Muscle of arm (tissue), 12 donors: Measurements from ENCODE around the gene TPM4. TPM values are rescaled to one million over a fixed set of nuclear protein-coding genes. Genes with fewer than 3 reads are reported as not detected.
A peak's percentile ranks its signal among the peaks of the same experiment; 100 is the strongest.
"Not testable (repeated sequence)": the region's sequence is repeated elsewhere in the genome, so short reads cannot be mapped to it uniquely, and the experiment has no call there.

Experiments used
- DNase-seq: peaks from one replicate; pipeline ENCODE4 v3.0.0-alpha.2; 2013
- polyA plus RNA-seq, 12 donors: library from polyadenylated mRNA; unstranded; fragments of 120-200 nt; gene quantifications; one replicate each; pipeline ENCODE4 v1.2.1, GENCODE V29; 2013; ENCODE audit not compliant: insufficient read length in 12 of 12

Gene TPM4
- polyA plus RNA-seq, 12 donors = 168 to 459 (median 216) TPM

DNA sequence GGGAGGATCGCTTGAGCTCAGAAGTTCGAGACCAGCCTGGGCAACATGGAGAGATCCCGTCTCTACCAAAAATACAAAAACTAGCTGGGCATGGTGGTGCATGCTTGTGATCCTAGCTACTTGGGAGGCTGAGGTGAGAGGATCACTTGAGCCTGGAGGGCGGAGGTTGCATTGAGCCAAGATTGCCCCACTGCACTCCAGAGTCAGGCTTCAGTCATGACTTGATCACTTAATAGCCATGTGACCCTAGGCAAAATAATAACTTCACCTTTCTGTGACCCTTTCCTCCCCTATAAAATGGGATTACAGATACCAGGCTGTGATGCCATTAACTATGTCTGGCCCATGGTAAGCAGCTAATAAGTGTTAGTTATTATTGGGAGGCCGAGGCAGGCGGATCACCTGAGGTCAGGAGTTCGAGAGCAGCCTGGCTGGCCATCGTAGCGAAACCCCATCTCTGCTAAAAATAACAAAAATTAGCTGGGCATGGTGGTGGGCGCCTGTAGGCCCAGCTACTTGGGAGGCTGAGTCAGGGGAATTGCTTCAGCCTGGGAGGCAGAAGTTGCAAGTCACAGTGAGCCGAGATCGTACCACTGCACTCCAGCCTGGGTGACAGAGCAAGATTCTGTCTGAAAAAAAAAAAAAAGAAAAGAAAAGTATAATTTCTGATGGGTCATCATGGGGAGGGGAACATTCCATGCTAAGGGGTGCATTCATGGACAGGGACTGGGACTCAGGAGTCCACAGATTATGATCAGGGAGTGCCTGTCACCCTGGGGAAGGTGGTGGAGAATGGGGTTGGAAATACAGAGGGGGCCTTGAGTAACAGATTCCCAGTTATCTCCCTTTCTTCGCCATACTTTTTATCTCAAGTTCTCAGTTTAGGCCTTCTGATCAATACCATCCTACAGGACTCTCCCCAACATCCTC is 15.5 kb downstream of the TPM4 start:
- DNase-seq = no peak

DNA sequence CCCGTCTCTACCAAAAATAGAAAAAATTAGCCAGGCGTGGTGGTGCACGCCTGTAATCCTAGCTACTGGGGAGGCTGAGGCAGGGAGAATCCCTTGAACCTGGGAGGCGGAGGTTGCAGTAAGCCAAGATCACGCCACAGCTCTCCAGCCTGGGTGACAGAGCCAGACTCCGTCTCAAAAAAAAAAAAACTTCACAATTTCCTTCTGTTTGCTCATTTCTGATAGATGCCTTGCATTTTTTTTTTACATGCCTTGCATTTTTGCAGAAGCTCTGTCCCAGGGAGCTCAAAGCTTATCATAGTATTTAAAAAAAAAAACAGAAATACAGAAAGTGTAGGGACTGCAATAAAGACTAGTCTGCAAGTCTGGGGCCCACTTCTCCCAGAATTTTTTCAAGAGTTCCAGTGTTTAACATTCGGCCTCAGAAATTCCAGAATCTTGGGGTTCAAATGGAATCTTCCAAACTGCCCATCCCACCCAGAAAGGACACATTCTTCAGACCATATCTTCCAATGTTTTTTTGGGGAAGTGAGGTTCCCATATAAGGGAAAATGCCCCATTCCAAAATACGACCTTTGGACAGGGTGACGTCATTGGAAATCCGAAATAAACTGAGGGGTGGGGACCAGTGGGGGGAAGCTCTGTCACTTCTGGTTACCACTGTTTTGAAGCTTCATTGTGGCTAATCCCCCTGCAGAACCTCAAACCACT is 18.2 kb downstream of the TPM4 start:
- no peak for DNase-seq

DNA sequence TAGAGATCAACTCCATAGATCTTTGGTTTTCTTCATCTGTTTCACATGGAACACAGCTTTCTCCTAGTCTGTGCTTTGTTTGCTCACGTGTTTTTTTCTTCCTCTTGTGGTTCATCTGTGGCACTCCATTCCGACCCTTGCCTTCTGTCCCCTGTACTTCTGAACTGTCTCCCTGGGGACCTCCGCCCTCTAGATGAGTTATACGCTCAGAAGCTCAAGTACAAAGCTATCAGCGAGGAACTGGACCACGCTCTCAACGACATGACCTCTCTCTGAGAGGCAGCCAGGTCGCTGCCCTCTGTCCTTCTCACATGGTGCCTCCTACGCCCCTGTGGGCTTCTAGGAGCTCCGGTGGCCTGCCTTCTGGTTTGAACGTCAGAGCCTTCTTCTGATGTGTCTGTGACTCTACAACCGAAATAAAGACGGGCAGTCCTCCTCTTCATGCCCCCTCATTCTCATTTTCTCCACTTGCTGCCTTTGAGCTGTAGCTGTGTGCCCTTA is 18.8 kb downstream of the TPM4 start:
- no peak for DNase-seq

GRCh38 chr19:16096280-16096855 is 20.1 kb downstream of the TPM4 start:
- DNase-seq = no peak

DNA sequence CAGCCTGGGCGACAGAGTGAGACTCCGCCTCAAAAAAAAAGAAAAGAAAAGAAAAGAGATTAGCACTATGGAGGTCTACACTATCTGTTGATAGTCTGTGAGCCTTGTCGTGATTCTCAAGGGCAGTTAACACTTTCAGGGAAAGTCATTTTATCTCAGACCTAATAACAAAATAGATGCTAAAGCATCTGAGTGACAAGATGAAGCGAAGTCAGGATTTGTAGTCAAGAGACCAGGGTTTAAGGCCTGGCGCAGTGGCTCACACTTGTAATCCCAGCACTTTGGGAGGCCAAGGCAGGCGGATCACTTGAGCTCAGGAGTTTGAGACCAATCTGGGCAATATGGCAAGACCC is 22.1 kb downstream of the TPM4 start:
- DNase-seq = no peak

- DNase-seq = no peak
Measured at GRCh38 chr19:16098821-16099220, 22.5 kb downstream of the TPM4 start.

DNA sequence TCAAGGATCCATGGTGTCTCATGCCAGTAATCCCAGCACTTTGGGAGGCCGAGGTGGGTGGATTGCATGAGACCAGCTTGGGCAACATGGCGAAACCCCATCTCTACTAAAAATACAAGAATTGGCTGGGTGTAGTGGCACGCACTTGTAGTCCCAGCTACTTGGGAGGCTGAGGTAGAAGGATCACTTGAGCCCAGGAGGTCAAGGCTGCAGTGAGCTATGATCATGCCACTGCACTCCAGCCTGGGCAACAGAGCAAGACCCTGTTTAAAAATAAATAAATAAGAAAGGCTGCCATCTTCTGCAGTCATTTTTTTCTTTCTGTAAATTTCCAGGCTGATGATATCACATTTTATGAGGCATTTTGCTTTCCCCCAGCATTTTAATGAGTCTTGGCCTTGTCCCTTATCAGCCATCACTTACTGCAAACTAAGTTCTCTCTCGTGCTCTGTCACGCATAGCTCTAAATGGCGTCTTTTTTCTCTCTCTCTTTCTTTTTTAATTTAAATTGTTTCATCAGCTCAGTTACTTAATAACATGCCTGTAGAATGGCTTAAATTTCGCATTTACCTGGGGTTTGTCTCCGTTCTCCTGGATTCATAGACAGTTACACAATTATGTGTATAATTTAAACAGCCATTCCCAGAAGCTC is 23.1 kb downstream of the TPM4 start:
- not testable (repeated sequence) for DNase-seq

- no peak for DNase-seq
Measured at GRCh38 chr19:16100524-16100923, 24.2 kb downstream of the TPM4 start.

GRCh38 chr19:16104722-16105121 is 28.4 kb downstream of the TPM4 start:
- DNase-seq = no peak

- DNase-seq = no peak
Measured at GRCh38 chr19:16106121-16106520, 29.8 kb downstream of the TPM4 start.

- peak; percentile 98 for DNase-seq
Measured at GRCh38 chr19:16111160-16111908, 35.0 kb downstream of the TPM4 start, which contains the start of gene RAB8A. TSS of gene RAB8A (plus strand) at chr19:16111889. CDS start at chr19:16111902, 13 bp downstream.

DNA sequence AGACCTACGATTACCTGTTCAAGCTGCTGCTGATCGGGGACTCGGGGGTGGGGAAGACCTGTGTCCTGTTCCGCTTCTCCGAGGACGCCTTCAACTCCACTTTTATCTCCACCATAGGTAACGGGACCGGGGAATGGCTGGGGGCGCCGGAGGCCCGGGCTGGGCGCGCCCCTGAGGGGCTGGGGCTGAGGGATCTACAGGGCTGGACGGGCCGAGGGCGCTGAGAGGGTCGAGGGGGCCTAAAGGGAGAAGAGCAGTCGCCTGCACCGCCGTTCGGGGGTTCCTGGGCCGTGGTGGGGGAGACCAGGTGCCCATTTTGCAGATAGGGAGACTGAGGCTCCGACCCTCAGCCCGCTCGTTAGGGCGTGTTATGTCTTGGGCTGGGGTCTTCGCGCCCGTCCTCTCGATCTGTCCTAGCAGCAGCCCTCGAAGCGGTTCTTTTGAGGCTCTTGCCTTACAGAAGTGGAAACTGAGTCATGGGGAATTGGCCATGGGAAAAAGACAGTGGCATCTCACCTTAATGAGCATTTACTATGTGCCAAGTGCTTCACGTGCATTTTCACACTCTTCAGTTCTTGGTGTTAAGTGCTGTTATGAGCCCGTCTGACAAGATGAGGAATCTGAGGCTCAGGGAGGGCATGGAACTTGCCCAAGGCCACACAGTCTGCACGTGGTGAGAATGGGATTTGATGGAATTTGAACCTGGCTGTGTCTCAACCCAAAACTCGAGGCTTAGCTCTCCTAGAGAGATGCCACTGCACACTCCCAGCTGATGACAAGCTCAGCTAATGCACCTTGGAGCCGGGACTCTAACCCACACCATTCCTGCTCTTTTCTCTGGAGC is 35.8 kb downstream of the TPM4 start:
- no peak for DNase-seq

DNA sequence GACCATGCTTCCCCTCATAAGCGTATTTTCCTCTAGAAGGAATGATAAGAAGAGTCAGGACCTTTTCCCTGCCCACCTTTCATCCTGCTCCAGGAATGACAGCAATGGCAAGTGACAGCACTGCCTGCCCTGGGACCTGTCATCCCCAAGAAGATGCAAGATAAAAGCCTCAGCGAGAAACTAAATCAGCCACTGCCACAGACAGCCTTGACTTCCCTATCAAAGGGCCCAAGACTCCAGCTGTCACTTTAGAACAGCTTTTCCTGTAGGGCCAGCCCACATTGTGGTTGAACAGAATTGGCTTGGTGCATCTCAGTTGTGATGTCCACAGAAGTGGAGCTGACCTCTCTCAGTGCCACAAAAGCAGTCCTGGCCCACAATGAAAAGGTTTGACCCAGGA is 36.5 kb downstream of the TPM4 start:
- no peak for DNase-seq

GRCh38 chr19:16113727-16114126 is 37.4 kb downstream of the TPM4 start:
- no peak for DNase-seq

DNA sequence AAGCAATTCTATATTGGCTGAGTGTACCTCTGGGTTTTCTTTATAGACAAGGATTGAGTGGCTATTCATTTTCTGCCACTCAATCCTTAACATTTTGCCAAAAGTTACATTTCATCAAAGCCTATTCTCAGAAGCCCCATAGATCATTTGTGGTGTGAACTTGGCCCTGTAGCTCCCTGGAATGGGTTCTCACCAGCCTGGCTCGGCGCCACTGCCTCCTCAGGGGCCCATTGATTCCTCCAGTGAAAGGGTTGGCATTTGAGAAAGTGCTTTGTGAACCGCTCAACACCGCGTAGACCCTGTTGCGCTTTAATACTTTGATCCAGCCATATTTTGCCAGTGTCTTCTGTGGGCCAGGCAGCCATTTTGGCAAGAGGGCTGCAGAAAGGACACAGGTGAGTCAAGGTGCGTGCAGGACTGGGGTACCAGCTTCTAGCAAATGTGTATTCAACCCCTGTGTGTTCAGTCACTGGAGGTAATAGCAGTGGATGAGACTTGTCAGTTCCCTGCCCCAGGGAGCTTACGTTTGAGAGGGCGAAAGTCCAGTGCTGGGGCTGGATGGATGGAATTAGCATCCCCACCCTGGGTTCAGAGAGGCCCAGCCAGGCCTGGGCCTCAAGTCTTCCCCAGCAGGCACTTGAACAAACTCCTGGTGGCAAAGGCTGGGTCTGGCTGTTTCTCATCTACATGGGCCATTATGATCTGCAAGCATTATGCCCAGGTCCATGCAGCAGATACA is 39.2 kb downstream of the TPM4 start:
- no peak for DNase-seq

DNA sequence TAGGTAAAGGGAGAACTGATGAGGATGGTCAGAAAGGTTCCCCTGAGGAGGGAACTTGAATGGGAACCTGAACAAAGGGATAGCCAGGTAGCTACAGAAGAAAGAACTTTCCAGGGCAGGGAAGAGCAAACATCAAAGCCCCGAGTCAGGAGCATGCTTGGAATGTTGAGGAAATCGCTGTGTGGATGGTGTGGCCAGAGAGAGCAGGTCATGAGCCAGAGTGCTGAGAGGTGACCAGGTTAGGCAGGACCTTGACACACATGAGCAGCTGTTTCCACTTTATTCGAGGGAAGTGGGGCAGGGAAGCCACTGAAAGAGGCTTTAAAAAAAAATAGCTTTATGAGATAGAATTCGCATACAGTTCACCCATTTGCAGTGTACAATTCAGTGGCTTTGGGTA is 39.8 kb downstream of the TPM4 start:
- no peak for DNase-seq

- no peak for DNase-seq
Measured at GRCh38 chr19:16117594-16118033, 41.3 kb downstream of the TPM4 start.

DNA sequence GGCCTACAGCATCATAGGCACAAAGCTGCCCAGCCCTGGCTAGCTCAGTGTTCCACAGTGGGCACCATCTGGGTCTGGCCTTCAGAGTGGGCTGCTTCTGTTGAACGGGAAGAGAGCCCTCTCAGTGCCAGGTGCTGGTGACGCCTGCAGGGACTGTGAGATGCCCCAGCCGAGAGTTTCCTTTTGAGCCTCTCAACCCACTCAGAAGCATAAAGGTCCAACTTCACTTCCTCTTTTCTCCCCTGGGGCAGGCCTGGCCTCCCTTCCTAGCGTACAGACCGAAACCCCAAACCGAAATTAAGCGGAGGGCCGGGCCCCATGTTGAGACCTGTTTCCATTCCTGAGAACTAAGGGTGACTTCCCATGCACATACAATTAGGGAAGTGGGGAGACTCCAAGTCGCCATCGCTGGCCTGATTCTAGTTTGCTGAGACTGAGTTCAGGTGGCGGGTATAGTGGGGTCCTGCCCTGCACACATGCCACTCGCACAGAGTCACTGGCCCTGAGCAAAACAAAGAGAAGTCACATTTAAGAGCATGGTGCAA is 42.3 kb downstream of the TPM4 start:
- no peak for DNase-seq
